Measurements from ENCODE around the gene MINDY3.

DNA sequence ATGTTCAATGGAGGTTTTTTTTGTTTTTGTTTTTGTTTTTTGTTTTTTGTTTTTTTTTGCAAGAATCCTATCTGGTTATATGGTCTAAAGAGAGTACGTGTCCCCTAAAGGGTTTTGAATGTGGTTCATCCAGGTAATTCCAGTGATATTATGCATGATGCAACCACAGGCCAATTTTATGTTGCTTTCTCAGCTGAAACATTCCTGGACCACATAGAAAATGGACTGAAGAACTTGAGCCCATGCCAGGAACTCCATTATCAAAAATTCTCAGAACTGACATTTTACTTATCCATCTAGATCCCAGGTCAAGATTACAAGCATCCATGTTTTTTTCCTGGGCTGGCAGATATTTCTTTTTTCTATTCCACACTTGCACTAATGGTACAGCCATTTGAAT is 11.5 kb upstream of the MINDY3 start:
- TF ChIP-seq, protein P1, sequence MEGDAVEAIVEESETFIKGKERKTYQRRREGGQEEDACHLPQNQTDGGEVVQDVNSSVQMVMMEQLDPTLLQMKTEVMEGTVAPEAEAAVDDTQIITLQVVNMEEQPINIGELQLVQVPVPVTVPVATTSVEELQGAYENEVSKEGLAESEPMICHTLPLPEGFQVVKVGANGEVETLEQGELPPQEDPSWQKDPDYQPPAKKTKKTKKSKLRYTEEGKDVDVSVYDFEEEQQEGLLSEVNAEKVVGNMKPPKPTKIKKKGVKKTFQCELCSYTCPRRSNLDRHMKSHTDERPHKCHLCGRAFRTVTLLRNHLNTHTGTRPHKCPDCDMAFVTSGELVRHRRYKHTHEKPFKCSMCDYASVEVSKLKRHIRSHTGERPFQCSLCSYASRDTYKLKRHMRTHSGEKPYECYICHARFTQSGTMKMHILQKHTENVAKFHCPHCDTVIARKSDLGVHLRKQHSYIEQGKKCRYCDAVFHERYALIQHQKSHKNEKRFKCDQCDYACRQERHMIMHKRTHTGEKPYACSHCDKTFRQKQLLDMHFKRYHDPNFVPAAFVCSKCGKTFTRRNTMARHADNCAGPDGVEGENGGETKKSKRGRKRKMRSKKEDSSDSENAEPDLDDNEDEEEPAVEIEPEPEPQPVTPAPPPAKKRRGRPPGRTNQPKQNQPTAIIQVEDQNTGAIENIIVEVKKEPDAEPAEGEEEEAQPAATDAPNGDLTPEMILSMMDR (IDR thresholded peaks at IDR 0.05): no peak
- TF ChIP-seq POLR2A (IDR thresholded peaks at IDR 0.05): no peak
